WTC11 (cell line): ENCODE data around the gene PPOX.

Experiments
- ESRRA ChIP-seq: sonication (generic); formaldehyde crosslinking; IDR thresholded peaks from 2 replicates; pipeline ENCODE4 v1.8.1; 2022; ENCODE audit warnings: mild to moderate bottlenecking, missing genetic modification reagents, borderline replicate concordance
- NFE2L1 ChIP-seq: sonication (generic); formaldehyde crosslinking; IDR thresholded peaks from 2 replicates; pipeline ENCODE4 v1.8.1; 2023; ENCODE audit warnings: missing genetic modification reagents
- ZNF138 ChIP-seq: sonication (generic); formaldehyde crosslinking; conservative IDR thresholded peaks from 2 replicates; pipeline ENCODE4 v1.8.1; 2022; ENCODE audit warnings: mild to moderate bottlenecking, moderate library complexity, missing genetic modification reagents
- ZNF317 ChIP-seq: sonication (generic); formaldehyde crosslinking; IDR thresholded peaks from 2 replicates; pipeline ENCODE4 v1.8.1; 2023; ENCODE audit warnings: low read depth, mild to moderate bottlenecking, moderate library complexity, missing genetic modification reagents, borderline replicate concordance
- TF ChIP-seq, protein P1 (sequence below): fragments of 200-600 bp; IDR thresholded peaks from 2 replicates; pipeline ENCODE4 v1.8.0; 2022; ENCODE audit warnings: antibody characterized with exemption
- TF ChIP-seq, protein P2 (sequence below): sonication (generic); formaldehyde crosslinking; IDR thresholded peaks from 2 replicates; pipeline ENCODE4 v1.8.1; 2023; ENCODE audit warnings: mild to moderate bottlenecking, missing genetic modification reagents
- TF ChIP-seq, protein P3 (sequence below): sonication (generic); formaldehyde crosslinking; IDR thresholded peaks from 2 replicates; pipeline ENCODE4 v1.8.0; 2022; ENCODE audit warnings: mild to moderate bottlenecking, missing genetic modification reagents
- TF ChIP-seq, protein P4 (sequence below): sonication (generic); formaldehyde crosslinking; IDR thresholded peaks from 2 replicates; pipeline ENCODE4 v1.8.1; 2023; ENCODE audit warnings: mild to moderate bottlenecking, moderate library complexity, missing genetic modification reagents
- TF ChIP-seq, protein P5 (sequence below): sonication (generic); formaldehyde crosslinking; conservative IDR thresholded peaks from 2 replicates; pipeline ENCODE4 v1.8.1; 2022; ENCODE audit warnings: mild to moderate bottlenecking, missing genetic modification reagents

DNA sequence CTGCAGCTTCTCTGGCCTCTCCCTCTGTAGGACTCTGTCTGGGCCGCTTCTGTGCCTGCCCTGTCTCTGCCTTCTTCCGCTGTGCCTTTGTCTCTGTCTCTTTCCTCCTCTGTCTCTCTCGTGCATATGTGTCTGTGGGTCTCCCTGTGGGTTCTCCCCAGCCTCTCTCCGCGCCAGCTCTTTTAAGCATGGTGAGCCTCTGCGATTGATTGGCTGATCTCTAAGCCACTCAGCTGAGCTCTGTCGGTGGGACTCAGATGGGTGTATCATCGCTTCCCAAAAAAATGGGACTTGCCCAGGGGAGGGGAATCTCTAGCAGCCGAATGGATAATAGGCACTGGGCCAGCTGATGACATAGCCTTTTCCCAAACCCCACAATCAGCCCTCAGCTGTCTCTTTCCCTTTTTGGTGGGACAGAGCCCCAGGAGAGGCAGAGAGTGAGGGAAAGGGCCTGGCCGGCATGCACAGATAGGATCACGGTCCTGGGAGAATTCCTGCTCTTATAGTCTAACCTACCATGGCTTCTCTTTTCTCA, 32.7 kb downstream of the PPOX start, which contains the start of gene ADAMTS4:
- TF ChIP-seq, protein P1, sequence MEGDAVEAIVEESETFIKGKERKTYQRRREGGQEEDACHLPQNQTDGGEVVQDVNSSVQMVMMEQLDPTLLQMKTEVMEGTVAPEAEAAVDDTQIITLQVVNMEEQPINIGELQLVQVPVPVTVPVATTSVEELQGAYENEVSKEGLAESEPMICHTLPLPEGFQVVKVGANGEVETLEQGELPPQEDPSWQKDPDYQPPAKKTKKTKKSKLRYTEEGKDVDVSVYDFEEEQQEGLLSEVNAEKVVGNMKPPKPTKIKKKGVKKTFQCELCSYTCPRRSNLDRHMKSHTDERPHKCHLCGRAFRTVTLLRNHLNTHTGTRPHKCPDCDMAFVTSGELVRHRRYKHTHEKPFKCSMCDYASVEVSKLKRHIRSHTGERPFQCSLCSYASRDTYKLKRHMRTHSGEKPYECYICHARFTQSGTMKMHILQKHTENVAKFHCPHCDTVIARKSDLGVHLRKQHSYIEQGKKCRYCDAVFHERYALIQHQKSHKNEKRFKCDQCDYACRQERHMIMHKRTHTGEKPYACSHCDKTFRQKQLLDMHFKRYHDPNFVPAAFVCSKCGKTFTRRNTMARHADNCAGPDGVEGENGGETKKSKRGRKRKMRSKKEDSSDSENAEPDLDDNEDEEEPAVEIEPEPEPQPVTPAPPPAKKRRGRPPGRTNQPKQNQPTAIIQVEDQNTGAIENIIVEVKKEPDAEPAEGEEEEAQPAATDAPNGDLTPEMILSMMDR, result no peak
- TF ChIP-seq ZNF138 (no peak), NFE2L1 (CRISPR knock-in tag) (no peak), ESRRA (CRISPR knock-in tag) (no peak), ZNF317 (CRISPR knock-in tag) (no peak)
- TF ChIP-seq, protein P2, sequence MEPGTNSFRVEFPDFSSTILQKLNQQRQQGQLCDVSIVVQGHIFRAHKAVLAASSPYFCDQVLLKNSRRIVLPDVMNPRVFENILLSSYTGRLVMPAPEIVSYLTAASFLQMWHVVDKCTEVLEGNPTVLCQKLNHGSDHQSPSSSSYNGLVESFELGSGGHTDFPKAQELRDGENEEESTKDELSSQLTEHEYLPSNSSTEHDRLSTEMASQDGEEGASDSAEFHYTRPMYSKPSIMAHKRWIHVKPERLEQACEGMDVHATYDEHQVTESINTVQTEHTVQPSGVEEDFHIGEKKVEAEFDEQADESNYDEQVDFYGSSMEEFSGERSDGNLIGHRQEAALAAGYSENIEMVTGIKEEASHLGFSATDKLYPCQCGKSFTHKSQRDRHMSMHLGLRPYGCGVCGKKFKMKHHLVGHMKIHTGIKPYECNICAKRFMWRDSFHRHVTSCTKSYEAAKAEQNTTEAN (CRISPR knock-in tag), result no peak
- TF ChIP-seq, protein P3, sequence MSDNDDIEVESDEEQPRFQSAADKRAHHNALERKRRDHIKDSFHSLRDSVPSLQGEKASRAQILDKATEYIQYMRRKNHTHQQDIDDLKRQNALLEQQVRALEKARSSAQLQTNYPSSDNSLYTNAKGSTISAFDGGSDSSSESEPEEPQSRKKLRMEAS (CRISPR knock-in tag), result no peak
- TF ChIP-seq, protein P4, sequence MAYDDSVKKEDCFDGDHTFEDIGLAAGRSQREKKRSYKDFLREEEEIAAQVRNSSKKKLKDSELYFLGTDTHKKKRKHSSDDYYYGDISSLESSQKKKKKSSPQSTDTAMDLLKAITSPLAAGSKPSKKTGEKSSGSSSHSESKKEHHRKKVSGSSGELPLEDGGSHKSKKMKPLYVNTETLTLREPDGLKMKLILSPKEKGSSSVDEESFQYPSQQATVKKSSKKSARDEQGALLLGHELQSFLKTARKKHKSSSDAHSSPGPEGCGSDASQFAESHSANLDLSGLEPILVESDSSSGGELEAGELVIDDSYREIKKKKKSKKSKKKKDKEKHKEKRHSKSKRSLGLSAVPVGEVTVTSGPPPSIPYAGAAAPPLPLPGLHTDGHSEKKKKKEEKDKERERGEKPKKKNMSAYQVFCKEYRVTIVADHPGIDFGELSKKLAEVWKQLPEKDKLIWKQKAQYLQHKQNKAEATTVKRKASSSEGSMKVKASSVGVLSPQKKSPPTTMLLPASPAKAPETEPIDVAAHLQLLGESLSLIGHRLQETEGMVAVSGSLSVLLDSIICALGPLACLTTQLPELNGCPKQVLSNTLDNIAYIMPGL (CRISPR knock-in tag), result no peak
- TF ChIP-seq, protein P5, sequence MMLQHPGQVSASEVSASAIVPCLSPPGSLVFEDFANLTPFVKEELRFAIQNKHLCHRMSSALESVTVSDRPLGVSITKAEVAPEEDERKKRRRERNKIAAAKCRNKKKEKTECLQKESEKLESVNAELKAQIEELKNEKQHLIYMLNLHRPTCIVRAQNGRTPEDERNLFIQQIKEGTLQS, result no peak
